Coronary artery (tissue), 2 donors: ENCODE results near the gene HNRNPF.

Experiments used
- DNase-seq: peaks from one replicate; pipeline ENCODE4 v3.0.0-alpha.2; 2017; ENCODE audit warnings: low spot score
- H3K27ac ChIP-seq, 2 donors: fragments of 200-600 bp; sonication (generic); one replicate each; pipeline ENCODE4 v1.5.1; 2016 to 2019
- H3K4me3 ChIP-seq: fragments of 200-600 bp; sonication (generic); 2 replicates; pipeline ENCODE4 v1.5.1; 2016; ENCODE audit warnings: mild to moderate bottlenecking, moderate library complexity
- TF ChIP-seq, protein P1 (sequence below): fragments of 200-600 bp; sonication (generic); IDR thresholded peaks from one replicate; pipeline ENCODE4 v1.5.1; 2019; ENCODE audit warnings: antibody characterized with exemption

The HNRNPF gene

DNA sequence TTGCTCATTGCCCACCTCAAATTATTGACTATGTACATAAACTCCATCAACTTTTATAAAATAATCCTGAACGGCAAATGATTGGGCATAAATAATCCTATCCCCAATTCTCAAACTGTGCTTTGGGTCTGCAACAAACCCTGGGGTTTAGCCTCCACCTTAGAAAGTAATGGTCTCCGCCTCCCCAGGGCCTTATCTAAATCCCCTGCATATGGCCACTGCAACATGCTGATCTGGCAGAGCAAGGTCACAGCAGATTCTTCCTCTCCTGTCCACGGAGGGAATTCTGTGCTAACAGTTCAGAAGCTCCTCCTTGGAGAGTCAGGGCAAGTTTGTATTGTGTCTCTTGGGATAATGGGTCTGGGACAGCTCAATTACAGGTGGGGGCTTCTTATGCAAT, 19.1 kb downstream of the HNRNPF start:
- H3K4me3 ChIP-seq: no peak overlapping the region
- DNase-seq: no peak
- TF ChIP-seq, protein P1, sequence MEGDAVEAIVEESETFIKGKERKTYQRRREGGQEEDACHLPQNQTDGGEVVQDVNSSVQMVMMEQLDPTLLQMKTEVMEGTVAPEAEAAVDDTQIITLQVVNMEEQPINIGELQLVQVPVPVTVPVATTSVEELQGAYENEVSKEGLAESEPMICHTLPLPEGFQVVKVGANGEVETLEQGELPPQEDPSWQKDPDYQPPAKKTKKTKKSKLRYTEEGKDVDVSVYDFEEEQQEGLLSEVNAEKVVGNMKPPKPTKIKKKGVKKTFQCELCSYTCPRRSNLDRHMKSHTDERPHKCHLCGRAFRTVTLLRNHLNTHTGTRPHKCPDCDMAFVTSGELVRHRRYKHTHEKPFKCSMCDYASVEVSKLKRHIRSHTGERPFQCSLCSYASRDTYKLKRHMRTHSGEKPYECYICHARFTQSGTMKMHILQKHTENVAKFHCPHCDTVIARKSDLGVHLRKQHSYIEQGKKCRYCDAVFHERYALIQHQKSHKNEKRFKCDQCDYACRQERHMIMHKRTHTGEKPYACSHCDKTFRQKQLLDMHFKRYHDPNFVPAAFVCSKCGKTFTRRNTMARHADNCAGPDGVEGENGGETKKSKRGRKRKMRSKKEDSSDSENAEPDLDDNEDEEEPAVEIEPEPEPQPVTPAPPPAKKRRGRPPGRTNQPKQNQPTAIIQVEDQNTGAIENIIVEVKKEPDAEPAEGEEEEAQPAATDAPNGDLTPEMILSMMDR: no peak
- no peak overlapping the region for H3K27ac ChIP-seq

DNA sequence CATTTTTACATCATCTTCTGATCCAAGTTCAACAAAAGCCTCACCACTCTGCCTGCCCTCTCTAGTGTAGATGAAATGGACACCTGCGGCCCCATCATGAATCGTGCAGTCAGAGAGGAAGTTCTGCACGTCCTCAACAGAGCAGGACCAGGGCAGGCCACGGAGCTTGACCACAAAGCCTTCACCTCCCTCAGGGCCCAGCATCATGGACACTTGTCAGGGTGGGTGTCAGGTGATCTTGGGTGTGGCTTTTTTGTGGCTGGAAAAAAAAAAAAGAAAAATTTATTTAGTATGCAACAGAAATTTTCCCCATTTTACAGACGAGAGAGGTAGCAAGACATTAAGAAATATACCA, 21.3 kb downstream of the HNRNPF start:
- TF ChIP-seq, protein P1: no peak
- DNase-seq: no peak

DNA sequence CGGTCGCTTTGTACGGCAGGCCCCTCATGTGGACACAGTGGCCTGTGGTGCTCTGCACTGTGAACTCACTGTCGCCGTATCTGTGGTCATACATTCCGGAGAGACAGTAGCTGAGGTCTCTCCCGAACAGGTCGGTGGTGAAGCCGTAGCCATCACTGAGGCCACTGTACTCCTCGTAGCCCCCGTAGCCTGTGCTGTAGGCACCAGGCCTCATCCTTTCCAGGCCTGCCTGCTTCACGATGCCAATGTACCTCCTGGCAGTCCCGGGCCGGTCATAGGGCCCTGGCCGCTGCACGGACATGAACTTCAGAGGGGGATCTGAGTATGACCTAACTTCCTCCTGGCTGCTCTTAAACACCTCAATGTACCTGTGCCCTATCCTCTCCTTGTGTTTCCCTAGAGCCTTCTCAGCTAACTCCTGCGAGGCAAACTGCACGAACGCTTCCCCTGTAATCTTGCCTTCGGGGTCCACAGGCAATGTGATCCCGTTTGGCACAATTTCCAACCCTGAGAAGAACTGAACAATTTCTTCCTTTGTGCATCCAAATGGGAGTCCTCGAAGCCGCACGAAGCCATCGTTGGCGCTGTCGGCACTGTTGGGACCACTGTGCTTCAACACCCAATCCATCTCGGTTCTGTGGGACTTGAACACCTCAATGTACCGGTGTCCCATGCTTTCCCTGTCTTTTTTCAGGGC, 21.9 kb downstream of the HNRNPF start:
- Histone ChIP-seq H3K4me3 (no peak overlapping the region), H3K27ac (no peak overlapping the region)
- no peak for DNase-seq
- TF ChIP-seq, protein P1: no peak

More for the DNA sequence above, 21.3 kb downstream of the HNRNPF start:
- no peak overlapping the region for H3K27ac ChIP-seq
- no peak overlapping the region for H3K4me3 ChIP-seq

DNA sequence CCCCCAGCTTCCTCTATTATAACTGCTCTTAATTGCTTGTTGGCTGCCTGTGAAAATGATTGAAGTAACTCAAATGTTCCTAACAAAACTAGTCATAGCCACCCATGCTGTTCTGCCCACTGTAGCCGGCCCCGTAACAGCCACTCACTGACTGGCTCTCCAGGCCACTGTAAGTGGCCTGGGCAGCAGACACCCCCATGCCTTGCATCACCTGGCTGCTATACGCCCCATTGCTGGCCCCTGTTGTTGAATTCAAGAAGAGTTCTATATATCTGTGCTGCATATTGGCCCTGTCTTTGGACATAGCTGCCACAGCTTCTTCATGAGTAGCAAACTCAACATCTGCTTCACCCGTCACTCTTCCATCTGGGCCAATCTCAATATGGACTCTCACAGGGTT, 22.4 kb downstream of the HNRNPF start:
- Histone ChIP-seq H3K27ac (no peak overlapping the region), H3K4me3 (no peak overlapping the region)
- DNase-seq: no peak
- TF ChIP-seq, protein P1: no peak

DNA sequence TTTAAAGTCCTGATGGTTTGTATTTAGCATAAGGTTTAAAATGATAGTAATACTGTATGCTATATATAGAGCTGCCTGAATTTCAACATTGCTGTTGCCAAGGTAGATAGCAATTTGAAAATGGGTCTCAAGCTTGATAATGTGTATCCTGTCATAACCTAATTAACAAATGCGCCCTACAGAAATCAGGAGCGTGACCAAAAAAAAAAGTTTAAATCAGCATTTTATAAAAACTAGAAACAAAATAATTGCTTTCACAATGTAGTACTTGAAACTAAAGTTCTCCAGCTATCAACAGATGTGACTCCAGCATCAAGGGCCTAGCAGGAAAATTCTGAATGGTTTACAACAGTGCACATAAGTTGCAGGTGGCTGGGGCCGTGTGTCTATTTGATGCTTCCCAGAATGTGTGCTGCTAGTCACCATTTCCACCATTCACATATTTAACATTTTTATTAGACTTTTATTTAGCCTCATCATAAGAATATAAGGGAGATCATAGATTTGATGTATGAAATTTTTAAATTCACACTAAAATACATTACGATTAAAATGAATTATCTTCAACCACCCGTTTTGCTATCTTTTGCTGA, 23.5 kb downstream of the HNRNPF start:
- H3K4me3 ChIP-seq: no peak overlapping the region
- no peak for DNase-seq
- H3K27ac ChIP-seq: no peak overlapping the region
- TF ChIP-seq, protein P1: no peak

DNA sequence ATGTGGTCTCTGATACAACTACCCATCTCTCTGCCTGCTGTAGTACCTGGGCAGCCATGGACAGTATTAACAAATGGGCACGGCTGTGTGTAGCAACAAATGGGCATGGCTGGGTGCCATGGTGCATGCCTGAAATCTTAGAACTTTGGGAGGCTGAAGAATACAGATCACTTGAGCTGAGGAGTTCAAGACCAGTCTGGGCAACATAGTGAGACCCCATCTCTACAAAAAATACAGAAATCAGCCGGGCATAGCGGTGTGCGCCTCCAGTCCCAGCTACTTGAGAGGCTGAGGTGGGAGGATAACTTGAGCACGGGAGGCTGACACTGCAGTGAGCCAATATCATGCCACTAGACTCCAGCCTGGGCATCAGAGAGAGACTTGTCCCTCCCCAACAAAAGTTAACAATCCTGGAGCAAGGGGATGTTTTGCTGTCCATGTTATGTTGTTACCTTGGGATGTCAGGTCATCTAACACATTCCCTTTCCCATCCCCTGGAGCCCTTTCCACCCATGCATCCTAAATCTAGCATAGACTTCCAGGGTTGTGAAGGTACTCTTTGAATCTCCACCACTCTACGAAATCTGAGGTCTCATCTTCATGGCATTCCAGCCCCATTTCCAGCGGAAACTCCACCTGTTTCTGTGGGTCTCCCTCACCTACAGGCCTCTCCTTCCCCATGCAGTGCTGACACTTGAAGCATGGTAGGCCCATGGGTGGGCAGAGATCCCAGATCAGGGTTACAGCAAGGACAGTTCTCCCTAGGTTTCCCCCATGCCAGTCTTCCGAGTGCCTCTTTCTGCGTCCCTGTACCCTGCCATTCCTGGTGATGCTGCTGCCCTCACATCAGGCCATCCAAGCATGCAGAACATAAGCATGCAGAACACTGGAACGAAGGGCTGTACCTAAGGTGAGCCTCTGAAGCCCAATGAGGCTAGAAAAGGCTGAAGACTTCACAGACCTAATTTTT, 24.4 kb downstream of the HNRNPF start:
- no peak overlapping the region for H3K4me3 ChIP-seq
- TF ChIP-seq, protein P1: no peak
- H3K27ac ChIP-seq: no peak overlapping the region
- no peak for DNase-seq
